Measurements from ENCODE around the gene TRIM39.
"Not testable (repeated sequence)": the region's sequence is repeated elsewhere in the genome, so short reads cannot be mapped to it uniquely, and the experiment has no call there.

The TRIM39 gene

DNA sequence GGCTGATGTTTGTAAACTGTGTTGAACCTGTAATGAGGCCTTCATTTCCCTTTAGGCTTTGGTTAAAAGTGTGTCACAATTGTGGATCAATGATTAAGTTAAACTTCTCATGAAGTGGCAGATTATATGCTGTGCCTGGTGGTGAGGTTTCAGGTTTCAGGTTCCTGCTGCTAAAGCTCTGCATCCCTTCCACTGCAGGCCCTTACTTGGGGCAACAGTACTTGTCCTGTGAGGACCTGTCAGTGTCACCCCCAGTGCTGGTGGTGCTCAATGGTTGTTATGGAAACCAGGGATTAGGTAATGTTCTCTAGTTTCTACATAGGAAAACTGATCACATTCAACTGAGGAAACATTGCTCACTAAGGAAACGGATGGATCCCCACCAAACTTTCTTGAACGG is 36.7 kb downstream of the TRIM39 start:
- DNase-seq (ENCODE audit: low spot score) = no peak

DNA sequence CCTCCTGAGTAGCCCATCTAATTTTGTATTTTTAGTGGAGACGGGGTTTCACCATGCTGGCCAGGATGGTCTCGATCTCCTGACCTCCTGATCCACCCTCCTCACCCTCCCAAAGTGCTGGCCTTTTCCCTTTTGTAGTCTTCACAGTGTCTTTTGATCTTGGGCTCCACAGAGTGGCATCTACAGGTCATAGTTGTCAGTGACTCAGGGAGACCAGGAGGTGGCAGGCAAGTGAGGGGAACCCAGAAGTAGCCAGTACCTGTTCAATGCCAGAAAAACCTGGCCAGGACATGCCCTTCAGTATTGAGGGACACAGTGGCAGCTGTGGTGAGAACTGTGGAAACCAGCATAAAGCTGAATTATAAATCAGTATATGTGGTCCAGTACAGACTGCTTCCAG is 37.9 kb downstream of the TRIM39 start:
- no peak for DNase-seq (ENCODE audit: low spot score)

DNA sequence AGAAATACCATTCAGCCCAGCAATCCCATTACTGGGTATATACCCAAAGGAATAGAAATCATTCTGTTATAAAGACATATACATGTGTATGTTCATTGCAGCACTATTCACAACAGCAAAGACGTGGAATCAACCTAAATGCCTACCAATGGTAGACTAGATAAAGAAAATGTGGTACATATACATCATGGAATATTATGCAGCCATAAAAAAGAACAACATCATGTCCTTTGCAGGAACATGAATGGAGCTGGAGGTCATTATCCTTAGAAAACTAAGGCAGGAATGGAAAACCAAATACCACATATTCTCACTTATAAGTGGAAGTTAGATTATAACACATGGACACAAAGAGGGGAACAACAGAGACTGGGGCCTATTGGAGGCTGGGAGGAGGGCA is 42.6 kb downstream of the TRIM39 start:
- not testable (repeated sequence) for DNase-seq (ENCODE audit: low spot score)

DNA sequence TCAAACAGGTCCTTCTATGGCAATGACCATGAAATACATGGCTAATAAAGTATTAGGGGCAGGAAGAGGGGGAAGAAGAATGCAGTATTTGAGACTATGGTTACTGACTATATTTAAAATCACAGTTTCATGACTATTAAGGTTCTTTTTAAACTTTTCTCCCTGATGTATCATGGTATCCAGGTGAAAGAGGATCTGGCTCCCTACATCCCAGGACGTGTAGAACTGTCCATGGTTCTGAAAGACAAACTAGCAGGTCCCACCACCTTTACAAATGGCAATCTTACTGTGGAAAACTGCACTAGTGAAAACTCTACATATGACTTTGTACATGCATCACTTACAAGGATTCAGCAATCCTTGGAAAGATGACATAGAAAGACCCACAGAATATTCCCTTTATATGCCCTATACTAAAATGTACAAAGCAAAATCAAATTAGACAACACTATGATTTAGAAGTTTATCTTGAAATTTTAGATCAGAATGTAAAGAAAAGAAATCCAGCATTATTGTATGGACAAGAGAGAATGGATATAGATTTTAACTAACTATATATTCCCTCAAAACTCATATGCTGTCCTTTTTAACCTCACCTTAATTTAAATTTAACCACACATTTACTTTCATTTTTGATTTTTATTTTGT is 51.7 kb downstream of the TRIM39 start:
- no peak for DNase-seq (ENCODE audit: low spot score)

DNA sequence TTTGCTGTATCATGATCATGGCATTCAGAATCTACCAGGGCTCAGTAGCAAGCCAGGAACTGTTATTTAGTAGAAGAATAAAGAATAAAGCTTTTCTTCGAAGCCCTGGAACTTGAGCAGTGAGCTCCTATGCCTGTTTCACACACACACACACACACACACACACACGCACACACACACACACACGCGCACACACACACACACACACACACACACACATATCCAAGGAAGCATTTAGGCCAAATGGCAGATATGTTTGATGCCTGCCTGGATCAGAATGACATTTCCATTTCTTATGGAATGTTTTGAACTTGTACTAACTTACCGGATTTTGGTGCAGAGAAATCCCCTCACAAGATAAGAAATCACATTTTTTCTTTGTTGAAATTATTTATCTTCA is 53.7 kb downstream of the TRIM39 start:
- DNase-seq (ENCODE audit: low spot score) = no peak

DNA sequence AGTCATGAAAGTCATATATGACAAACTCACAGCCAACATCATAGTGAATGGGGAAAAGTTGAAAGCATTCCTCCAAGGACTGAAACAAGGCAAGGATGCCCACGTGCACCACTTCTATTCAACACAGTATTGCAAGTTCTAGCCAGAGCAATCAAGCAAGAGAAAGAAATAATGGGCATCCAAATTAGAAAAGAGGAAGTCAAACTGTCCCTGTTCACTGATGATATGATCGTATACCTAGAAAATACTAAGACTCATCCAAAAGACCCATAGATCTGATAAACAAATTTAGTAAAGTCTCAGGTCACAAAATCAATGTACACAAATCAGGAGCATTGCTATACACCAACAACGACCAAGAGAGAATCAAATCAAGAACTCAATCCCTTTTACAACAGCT is 59.4 kb downstream of the TRIM39 start:
- DNase-seq (ENCODE audit: low spot score) = no peak

DNA sequence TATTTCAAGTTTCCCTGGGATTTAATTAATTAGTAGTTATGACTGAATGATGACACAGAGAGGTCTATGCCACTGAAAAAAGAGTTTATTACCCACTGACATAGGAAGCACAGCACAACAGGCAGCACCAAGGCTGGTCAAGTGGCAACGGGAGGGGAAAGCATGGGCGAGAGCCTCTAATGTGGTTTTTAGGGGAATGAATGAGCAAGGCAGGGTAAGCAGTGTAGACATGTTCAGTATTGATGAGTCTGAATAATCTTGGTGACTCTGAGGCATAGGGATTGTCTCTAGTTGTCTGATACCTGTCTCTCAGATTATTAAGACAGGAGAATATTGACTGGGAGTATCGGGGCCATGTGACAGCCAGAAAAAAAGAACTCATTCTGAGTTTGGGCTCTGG is 64.5 kb downstream of the TRIM39 start:
- no peak for DNase-seq (ENCODE audit: low spot score)

Measured in AG20443 (cell line).